ENCODE measurements around the gene PCGF3.

The PCGF3 gene

DNA sequence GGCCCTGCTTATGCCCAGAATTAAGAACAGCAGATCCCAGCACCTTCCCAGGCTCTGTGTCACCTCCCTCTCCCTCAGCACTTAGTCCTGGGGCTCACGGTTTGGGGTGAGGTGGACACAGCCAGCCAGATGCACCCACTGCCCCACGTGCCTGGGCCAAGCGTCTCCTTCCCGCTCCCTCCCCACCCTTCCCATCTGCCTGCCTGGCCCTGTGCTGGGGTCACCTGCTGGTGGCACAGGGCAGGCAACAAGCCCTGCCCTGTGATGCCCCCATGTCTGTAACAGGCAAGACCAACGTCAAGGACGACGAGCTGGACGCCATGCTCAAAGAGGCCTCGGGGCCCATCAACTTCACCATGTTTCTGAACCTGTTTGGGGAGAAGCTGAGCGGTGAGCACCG is 26.0 kb upstream of the PCGF3 start:
- no peak overlapping the region for H3K27ac ChIP-seq (ENCODE audit: low read depth, low read length)
- no peak overlapping the region for H3K4me3 ChIP-seq (ENCODE audit: low read length)
- H3K4me1 ChIP-seq (ENCODE audit: insufficient read depth, low read length), result peaks cover 6% of the 10 kb centered on the region; the same call in 1 of the 2 replicates
- H3K27me3 ChIP-seq (ENCODE audit: insufficient read depth, low read length), result no peaks in the 10 kb centered on the region
- WGBS, result 88% methylated on average over 11 of the region's 11 CpGs
- H3K36me3 ChIP-seq (ENCODE audit: insufficient read depth, low read length), result no peaks in the 10 kb centered on the region
- H3K9ac ChIP-seq (ENCODE audit: low read depth, low read length), result no peak overlapping the region
- no peaks in the 10 kb centered on the region for H3K9me3 ChIP-seq (ENCODE audit: insufficient read depth, low read depth, low read length)

- Histone ChIP-seq H3K4me3 (ENCODE audit: low read length) (0 out of 2 replicates have a peak overlapping the region, but pooled peaks have one; percentile 59), H3K27ac (ENCODE audit: low read depth, low read length) (no peak overlapping the region), H3K27me3 (ENCODE audit: insufficient read depth, low read length) (no peaks in the 10 kb centered on the region), H3K4me1 (ENCODE audit: insufficient read depth, low read length) (peaks cover 6% of the 10 kb centered on the region; the same call in 1 of the 2 replicates), H3K36me3 (ENCODE audit: insufficient read depth, low read length) (no peaks in the 10 kb centered on the region), H3K9me3 (ENCODE audit: insufficient read depth, low read depth, low read length) (no peaks in the 10 kb centered on the region), H3K9ac (ENCODE audit: low read depth, low read length) (no peak overlapping the region)
- WGBS, result 88% methylated on average over 9 of the region's 9 CpGs
These were observed 25.5 kb upstream of the PCGF3 start for GRCh38 chr4:680091-680490.

DNA sequence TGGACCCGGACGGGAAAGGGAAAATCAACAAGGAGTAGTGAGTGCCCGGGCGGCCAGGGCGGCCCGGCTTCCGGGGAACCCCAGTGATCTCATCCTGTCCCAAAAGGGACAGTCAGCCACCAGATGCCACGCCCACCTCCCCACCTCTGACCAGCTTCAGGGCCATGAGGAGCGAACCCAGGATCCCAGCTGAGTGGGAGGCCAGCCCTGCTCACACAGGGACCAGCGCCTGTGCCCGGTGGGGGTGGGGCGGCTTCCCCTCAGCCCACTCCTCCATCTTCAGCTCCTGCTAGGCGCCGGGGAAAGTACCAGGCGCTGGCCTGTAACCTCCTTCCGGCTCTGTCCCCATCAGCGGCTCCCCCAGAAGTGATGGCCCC is 25.1 kb upstream of the PCGF3 start:
- H3K4me3 ChIP-seq (ENCODE audit: low read length), result peak overlapping the region; percentile 59
- WGBS, result 46% methylated on average over 17 of the region's 17 CpGs
- H3K27me3 ChIP-seq (ENCODE audit: insufficient read depth, low read length), result no peaks in the 10 kb centered on the region
- no peaks in the 10 kb centered on the region for H3K9me3 ChIP-seq (ENCODE audit: insufficient read depth, low read depth, low read length)
- peaks cover 6% of the 10 kb centered on the region; the same call in 1 of the 2 replicates for H3K4me1 ChIP-seq (ENCODE audit: insufficient read depth, low read length)
- no peak overlapping the region for H3K9ac ChIP-seq (ENCODE audit: low read depth, low read length)
- no peaks in the 10 kb centered on the region for H3K36me3 ChIP-seq (ENCODE audit: insufficient read depth, low read length)
- H3K27ac ChIP-seq (ENCODE audit: low read depth, low read length), result no peak overlapping the region

DNA sequence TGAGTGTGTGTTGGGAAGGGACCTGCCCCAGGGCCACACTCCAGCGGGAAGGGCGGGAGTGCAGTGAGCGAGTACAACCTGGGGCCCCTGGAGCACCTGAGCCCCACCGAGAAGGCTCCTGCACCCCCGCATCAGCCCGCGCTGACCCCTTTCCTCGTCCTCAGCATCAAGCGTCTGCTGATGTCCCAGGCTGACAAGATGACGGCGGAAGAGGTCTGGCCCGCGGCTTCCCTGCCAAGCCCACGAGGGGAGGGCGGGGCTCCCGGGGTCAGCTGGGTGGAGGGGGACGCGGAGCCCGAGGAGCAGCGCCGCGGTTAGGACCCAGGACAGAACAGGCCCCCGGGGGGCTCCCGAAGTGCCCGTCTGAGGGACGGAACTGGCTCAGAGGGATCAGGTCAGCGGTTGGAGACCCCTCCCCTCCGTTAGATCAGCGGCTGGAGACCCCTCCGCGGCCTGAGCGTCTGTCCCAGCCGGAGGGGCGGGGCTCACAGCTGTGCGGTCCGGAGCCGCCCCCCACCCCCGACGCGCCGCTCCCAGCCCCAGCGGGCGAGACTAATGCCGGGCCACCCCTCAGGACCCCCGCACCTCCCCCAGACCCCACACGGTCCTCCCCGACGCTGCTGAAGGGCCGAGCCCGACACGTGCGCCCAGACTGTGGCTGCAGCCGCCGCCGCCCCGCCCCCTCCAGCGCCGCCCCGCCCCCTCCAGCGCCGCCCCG is 24.5 kb upstream of the PCGF3 start:
- Histone ChIP-seq H3K27ac (ENCODE audit: low read depth, low read length) (no peak overlapping the region), H3K4me3 (ENCODE audit: low read length) (peak overlapping the region; percentile 59), H3K9me3 (ENCODE audit: insufficient read depth, low read depth, low read length) (no peaks in the 10 kb centered on the region), H3K36me3 (ENCODE audit: insufficient read depth, low read length) (no peaks in the 10 kb centered on the region), H3K9ac (ENCODE audit: low read depth, low read length) (no peak overlapping the region), H3K27me3 (ENCODE audit: insufficient read depth, low read length) (no peaks in the 10 kb centered on the region), H3K4me1 (ENCODE audit: insufficient read depth, low read length) (peaks cover 6% of the 10 kb centered on the region; the same call in 1 of the 2 replicates)
- WGBS, result 3% methylated on average over 46 of the region's 62 CpGs

- no peak overlapping the region for H3K9ac ChIP-seq (ENCODE audit: low read depth, low read length)
- H3K27me3 ChIP-seq (ENCODE audit: insufficient read depth, low read length), result no peaks in the 10 kb centered on the region
- WGBS, result 79% methylated on average over 52 of the region's 58 CpGs
- no peaks in the 10 kb centered on the region for H3K9me3 ChIP-seq (ENCODE audit: insufficient read depth, low read depth, low read length)
- H3K36me3 ChIP-seq (ENCODE audit: insufficient read depth, low read length), result no peaks in the 10 kb centered on the region
- H3K4me3 ChIP-seq (ENCODE audit: low read length), result no peak overlapping the region
- H3K27ac ChIP-seq (ENCODE audit: low read depth, low read length), result no peak overlapping the region
- peaks cover 6% of the 10 kb centered on the region; the same call in 1 of the 2 replicates for H3K4me1 ChIP-seq (ENCODE audit: insufficient read depth, low read length)
These were observed 23.7 kb upstream of the PCGF3 start for GRCh38 chr4:681736-682451.

GRCh38 chr4:682490-683172 is 23.0 kb upstream of the PCGF3 start:
- Histone ChIP-seq H3K27ac (ENCODE audit: low read depth, low read length) (no peak overlapping the region), H3K27me3 (ENCODE audit: insufficient read depth, low read length) (no peaks in the 10 kb centered on the region), H3K9me3 (ENCODE audit: insufficient read depth, low read depth, low read length) (no peaks in the 10 kb centered on the region), H3K4me3 (ENCODE audit: low read length) (no peak overlapping the region), H3K36me3 (ENCODE audit: insufficient read depth, low read length) (no peaks in the 10 kb centered on the region), H3K9ac (ENCODE audit: low read depth, low read length) (no peak overlapping the region), H3K4me1 (ENCODE audit: insufficient read depth, low read length) (peaks cover 6% of the 10 kb centered on the region; the same call in 1 of the 2 replicates)
- 94% methylated on average over 23 of the region's 23 CpGs for WGBS

- peak overlapping the region; percentile 30; the same call in 1 of the 2 replicates for H3K27ac ChIP-seq (ENCODE audit: low read depth, low read length)
These were observed 22.3 kb upstream of the PCGF3 start for GRCh38 chr4:683247-683897.

GRCh38 chr4:683982-684622 is 21.5 kb upstream of the PCGF3 start:
- Histone ChIP-seq H3K4me1 (ENCODE audit: insufficient read depth, low read length) (peaks cover 6% of the 10 kb centered on the region; the same call in 1 of the 2 replicates), H3K36me3 (ENCODE audit: insufficient read depth, low read length) (no peaks in the 10 kb centered on the region)
- 54% methylated on average over 19 of the region's 19 CpGs for WGBS

More at GRCh38 chr4:683247-683897, 22.3 kb upstream of the PCGF3 start:
- 90% methylated on average over 25 of the region's 25 CpGs for WGBS
- no peak overlapping the region for H3K4me3 ChIP-seq (ENCODE audit: low read length)
- H3K36me3 ChIP-seq (ENCODE audit: insufficient read depth, low read length), result no peaks in the 10 kb centered on the region
- no peaks in the 10 kb centered on the region for H3K9me3 ChIP-seq (ENCODE audit: insufficient read depth, low read depth, low read length)
- peaks cover 6% of the 10 kb centered on the region; the same call in 1 of the 2 replicates for H3K4me1 ChIP-seq (ENCODE audit: insufficient read depth, low read length)
- H3K9ac ChIP-seq (ENCODE audit: low read depth, low read length), result no peak overlapping the region
- H3K27me3 ChIP-seq (ENCODE audit: insufficient read depth, low read length), result no peaks in the 10 kb centered on the region

DNA sequence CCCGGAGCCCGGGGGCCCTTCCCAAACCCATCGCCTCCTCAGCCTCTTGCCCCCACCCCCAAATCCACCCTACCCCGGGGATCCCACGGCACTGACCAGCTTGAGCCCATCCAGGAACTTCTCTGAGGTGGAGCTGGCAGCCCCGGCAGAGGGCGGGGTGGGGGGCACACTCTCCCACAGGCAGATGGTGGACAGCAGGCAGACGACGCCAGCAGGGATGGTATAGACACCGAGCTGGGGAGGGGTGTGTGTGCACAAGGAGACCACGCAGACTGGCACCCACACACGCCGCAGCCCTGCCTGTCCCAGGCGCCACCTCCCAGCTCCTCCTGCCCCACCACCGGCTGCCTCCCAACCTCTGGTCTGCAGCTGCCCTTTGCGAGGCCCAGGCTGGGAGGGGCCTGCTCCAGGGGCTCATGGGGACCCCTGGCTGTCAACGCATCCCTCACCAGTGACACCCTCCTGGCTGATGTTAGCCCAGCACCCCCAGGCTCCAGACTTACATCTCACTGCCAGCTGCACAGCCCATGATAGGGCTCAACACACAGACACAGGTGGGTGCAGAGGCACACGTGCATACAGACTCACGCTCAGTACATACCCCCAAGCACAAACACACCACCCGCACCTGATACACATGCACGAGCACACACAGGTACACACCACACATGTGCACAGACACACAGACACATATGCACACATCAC is 20.9 kb upstream of the PCGF3 start:
- Histone ChIP-seq H3K9ac (ENCODE audit: low read depth, low read length) (no peak overlapping the region), H3K4me3 (ENCODE audit: low read length) (no peak overlapping the region), H3K36me3 (ENCODE audit: insufficient read depth, low read length) (no peaks in the 10 kb centered on the region), H3K27ac (ENCODE audit: low read depth, low read length) (no peak overlapping the region), H3K4me1 (ENCODE audit: insufficient read depth, low read length) (peaks cover 11% of the 10 kb centered on the region), H3K9me3 (ENCODE audit: insufficient read depth, low read depth, low read length) (no peaks in the 10 kb centered on the region), H3K27me3 (ENCODE audit: insufficient read depth, low read length) (no peaks in the 10 kb centered on the region)
- WGBS, result 90% methylated on average over 21 of the region's 21 CpGs

More at GRCh38 chr4:683982-684622, 21.5 kb upstream of the PCGF3 start:
- Histone ChIP-seq H3K9ac (ENCODE audit: low read depth, low read length) (no peak overlapping the region), H3K9me3 (ENCODE audit: insufficient read depth, low read depth, low read length) (no peaks in the 10 kb centered on the region), H3K4me3 (ENCODE audit: low read length) (no peak overlapping the region), H3K27me3 (ENCODE audit: insufficient read depth, low read length) (no peaks in the 10 kb centered on the region), H3K27ac (ENCODE audit: low read depth, low read length) (no peak overlapping the region; the same call in 1 of the 2 replicates)
